Measurements from ENCODE around the gene CDH13. TPM values are rescaled to one million over a fixed set of nuclear protein-coding genes. Genes with fewer than 3 reads are reported as not detected.

Gene CDH13
- total and polyA plus RNA-seq, 2 experiments from 2014 or later = 1.6 to 4.4 TPM

- ATAC-seq = no peak
- Histone ChIP-seq H3K9me2 (ENCODE audit: insufficient read depth) (0 out of 2 replicates have a peak, but pooled peaks cover 8% of the 10 kb centered on the region), H3K4me1 (ENCODE audit: insufficient read depth) (peaks cover 26% of the 10 kb centered on the region)
These were observed 952.7 kb downstream of the CDH13 start for GRCh38 chr16:83579436-83579835.

GRCh38 chr16:83581082-83581481 is 954.3 kb downstream of the CDH13 start:
- H3K36me3 ChIP-seq (ENCODE audit: insufficient read depth) = no peaks in the 10 kb centered on the region
- no peaks in the 10 kb centered on the region for H3K79me2 ChIP-seq (replicated peaks; ENCODE audit: insufficient read depth)
- Mint-ChIP-seq H3K4me3 (no peak overlapping the region), H3K9me3 (no peaks in the 10 kb centered on the region), H3K27ac (no peak overlapping the region), H3K36me3 (ENCODE audit: low read depth) (no peaks in the 10 kb centered on the region), H3K4me1 (peaks cover 23% of the 10 kb centered on the region), H3K27me3 (ENCODE audit: insufficient read depth, low read depth, poor library complexity) (peaks cover 10% of the 10 kb centered on the region)
- H3K4me3 ChIP-seq = no peak overlapping the region
- H3K4me1 ChIP-seq (ENCODE audit: insufficient read depth) = peaks cover 26% of the 10 kb centered on the region
- DNase-seq (ENCODE audit: low spot score) (no peak), ATAC-seq (no peak)
- H3K4me2 ChIP-seq = no peak overlapping the region
- H3K27ac ChIP-seq (ENCODE audit: low read depth) = no peak overlapping the region
- H3K9me2 ChIP-seq (ENCODE audit: insufficient read depth) = 0 out of 2 replicates have a peak, but pooled peaks cover 8% of the 10 kb centered on the region
- H3K27me3 ChIP-seq (ENCODE audit: insufficient read depth) = peaks cover 9% of the 10 kb centered on the region; the same call in 1 of the 2 replicates
- H3F3A ChIP-seq (replicated peaks; ENCODE audit: low read depth) = no peaks in the 10 kb centered on the region
- H4K20me1 ChIP-seq (replicated peaks; ENCODE audit: insufficient read depth) = no peaks in the 10 kb centered on the region
- no peak overlapping the region for H2AFZ ChIP-seq
- TF ChIP-seq POLR2AphosphoS5 (IDR thresholded peaks at IDR 0.05; ENCODE audit: low read depth) (no peak), CTCF (conservative IDR thresholded peaks at IDR 0.05; ENCODE audit: low read depth in 2 of 2) (no peak), ZNF114 (CRISPR knock-in tag; IDR thresholded peaks at IDR 0.05) (no peak), REST (IDR thresholded peaks at IDR 0.05; ENCODE audit: unreplicated experiment) (no peak), EZH2 (IDR thresholded peaks at IDR 0.05; ENCODE audit: low read depth, unreplicated experiment) (no peak), ZNF462 (CRISPR knock-in tag; IDR thresholded peaks at IDR 0.05) (no peak), JUNB (IDR thresholded peaks at IDR 0.05; ENCODE audit: unreplicated experiment) (no peak), ZNF331 (CRISPR knock-in tag; IDR thresholded peaks at IDR 0.05; ENCODE audit: low read depth) (no peak), STAT1 (IDR thresholded peaks at IDR 0.05; ENCODE audit: unreplicated experiment) (no peak)

More at GRCh38 chr16:83579436-83579835, 952.7 kb downstream of the CDH13 start:
- no peak overlapping the region for H3K4me3 Mint-ChIP-seq
- Histone ChIP-seq H2AFZ (no peak overlapping the region), H3K27ac (ENCODE audit: low read depth) (no peak overlapping the region), H4K20me1 (replicated peaks; ENCODE audit: insufficient read depth) (no peaks in the 10 kb centered on the region), H3K79me2 (replicated peaks; ENCODE audit: insufficient read depth) (no peaks in the 10 kb centered on the region), H3K36me3 (ENCODE audit: insufficient read depth) (no peaks in the 10 kb centered on the region), H3K4me3 (no peak overlapping the region), H3K27me3 (ENCODE audit: insufficient read depth) (peaks cover 9% of the 10 kb centered on the region; the same call in 1 of the 2 replicates), H3K4me2 (no peak overlapping the region), H3F3A (replicated peaks; ENCODE audit: low read depth) (no peaks in the 10 kb centered on the region)
- H3K36me3 Mint-ChIP-seq (ENCODE audit: low read depth) = no peaks in the 10 kb centered on the region
- H3K27me3 Mint-ChIP-seq (ENCODE audit: insufficient read depth, low read depth, poor library complexity) = peaks cover 10% of the 10 kb centered on the region
- TF ChIP-seq ZNF114 (CRISPR knock-in tag; IDR thresholded peaks at IDR 0.05) (no peak), ZNF331 (CRISPR knock-in tag; IDR thresholded peaks at IDR 0.05; ENCODE audit: low read depth) (no peak), EZH2 (IDR thresholded peaks at IDR 0.05; ENCODE audit: low read depth, unreplicated experiment) (no peak)
- H3K4me1 Mint-ChIP-seq = peaks cover 23% of the 10 kb centered on the region
- no peak overlapping the region for H3K27ac Mint-ChIP-seq
- no peaks in the 10 kb centered on the region for H3K9me3 Mint-ChIP-seq
- DNase-seq (ENCODE audit: low spot score) = no peak

All from GM23338 (cell line).